Activated naive CD4-positive, alpha-beta T cell treated with anti-CD3 and anti-CD28 coated beads, Interleukin-2, amount 50 U/mL, for 16 hours (primary cell): ENCODE measurements around the gene FLAD1.
A peak's percentile ranks its signal among the peaks of the same experiment; 100 is the strongest.

Experiments used
- DNase-seq: peaks from one replicate; pipeline ENCODE4 v3.0.0-alpha.2; 2020

Gene FLAD1

DNA sequence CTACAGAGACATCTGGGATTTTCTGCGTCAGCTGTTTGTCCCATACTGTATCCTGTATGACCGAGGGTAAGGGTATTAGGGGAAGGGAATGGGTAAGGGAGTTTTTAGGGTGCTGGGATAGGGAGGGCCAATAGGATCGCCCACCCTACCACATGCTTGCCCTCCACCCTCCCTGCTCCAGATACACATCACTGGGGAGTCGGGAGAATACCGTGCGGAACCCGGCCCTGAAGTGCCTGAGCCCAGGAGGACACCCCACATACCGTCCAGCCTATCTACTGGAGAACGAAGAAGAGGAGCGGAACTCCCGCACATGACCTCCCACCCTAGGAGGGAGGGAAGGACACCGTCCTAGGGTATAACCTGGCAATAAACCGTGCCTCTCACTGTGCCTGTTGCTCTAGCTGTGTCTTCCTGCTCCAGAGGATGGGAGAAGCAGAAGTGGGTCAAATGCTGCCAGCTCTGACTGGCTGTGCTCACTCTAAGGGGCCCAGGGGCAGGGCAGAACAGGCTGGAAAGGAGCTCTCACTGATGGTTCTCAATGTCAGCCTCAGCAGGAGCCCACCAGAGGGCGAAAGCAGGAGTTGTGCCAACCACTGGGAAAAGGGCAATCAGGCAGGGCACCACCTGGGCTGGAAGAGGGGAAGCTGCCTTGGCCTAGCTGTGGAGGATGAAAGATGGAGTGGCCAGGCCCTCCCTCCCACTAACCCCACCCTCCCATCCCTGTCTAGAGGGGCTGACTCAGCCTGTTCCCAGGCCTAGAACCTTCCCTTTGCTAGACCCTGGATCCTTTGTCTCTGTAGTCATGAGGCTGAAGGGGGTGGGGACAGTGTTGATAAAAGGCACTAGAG is 9.8 kb downstream of the FLAD1 start:
- no peak for DNase-seq

DNA sequence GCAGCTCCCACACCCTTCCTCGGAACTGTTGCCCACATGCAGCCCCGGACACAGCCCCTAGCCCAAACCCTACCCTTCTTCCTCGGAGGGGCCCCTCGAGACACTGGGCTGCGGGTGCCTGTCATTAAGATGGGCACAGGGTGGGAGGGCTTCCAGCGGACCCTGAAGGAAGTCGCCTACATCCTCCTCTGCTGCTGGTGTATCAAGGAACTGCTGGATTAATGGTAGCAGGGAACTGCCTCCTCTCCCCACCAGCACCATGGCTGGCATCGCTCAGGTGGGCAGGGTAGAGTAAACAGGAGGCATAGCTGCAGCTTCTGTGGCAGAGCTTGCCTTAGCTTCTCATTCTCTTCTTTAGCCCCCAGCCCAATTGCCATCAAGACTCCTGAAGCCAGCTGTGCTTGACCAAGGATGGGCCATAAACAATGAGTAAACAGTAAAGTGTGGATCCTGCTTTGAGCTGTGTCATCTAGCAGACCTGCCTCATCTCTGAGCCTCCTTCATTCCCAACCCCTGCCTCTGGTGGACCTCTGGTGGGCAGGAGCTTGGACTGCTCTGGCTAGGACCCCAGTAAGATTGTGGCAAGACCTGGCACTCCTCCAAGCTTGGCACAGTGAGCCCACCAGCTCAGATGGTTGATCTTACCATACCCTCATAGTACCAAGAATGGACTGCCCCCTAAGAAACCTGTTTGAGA is 10.6 kb downstream of the FLAD1 start, which contains the start of gene LENEP:
Gene LENEP, plus strand, starts transcription at position 15 of the 697 bp plus-strand sequence. Its CDS starts 22 bp downstream, at position 37.
- DNase-seq: no peak

DNA sequence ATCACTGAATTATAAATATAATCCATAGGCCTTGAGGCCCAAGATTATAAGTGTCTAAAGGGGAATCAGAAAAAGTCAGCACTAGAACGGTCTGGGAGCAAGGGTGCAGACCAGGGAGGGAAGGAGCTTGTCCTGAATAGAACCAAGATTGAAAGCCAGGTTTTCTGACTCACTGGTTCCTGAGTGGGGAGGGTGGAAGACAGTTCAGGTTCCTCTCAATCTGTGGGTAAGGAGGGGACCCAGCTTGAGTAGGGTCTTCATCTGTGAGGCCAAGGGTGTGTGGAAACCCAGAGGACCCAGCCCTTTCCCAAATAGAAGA is 11.1 kb downstream of the FLAD1 start:
- DNase-seq: no peak

DNA sequence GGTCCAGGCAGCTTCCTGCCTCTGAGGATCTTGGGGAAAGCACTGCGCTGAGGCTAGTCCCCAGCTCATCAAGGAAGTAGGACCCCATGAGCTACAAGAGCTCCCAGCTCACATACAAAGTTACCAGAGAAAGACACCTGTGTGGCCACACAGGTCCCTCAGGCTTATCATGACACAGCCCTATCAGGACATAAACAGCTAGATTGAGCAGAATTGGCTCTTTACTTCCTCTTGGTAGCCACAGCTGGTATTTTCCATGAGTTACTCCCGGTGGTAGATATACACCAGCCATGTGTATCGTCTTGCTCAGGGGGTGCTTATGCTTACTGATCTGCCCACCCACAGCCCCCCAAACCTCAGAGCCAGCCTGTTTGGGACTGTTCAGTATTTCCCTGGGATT is 11.4 kb downstream of the FLAD1 start:
- DNase-seq: no peak

DNA sequence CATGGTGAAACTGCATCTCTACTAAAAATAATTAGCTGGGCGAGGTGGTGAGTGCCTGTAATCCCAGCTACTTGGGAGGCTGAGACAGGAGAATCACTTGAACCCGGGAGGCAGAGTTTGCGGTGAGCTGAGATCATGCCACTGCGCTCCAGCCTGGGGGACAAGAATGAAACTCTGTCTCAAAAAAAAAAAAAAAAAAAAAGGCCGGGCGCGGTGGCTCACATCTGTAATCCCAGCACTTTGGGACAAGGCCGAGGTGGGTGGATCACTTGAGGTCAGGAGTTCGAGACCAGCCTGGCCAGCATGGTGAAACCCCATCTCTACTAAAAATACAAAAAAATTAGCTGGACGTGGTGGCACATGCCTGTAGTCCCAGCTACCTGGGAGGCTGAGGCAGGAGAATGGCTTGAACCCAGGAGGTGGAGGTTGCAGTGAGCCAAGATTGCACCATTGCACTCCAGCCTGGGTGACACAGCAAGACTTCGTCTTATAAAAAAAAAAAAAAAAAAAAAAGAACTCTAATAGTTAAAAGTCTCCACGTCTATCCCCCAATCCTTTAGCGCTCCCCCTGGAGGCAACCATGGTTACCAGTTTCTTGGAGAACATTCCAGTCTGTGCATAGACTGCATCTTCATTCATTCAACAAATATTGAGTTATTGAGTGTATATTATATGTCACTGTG is 12.3 kb downstream of the FLAD1 start:
- DNase-seq: peak; percentile 9

DNA sequence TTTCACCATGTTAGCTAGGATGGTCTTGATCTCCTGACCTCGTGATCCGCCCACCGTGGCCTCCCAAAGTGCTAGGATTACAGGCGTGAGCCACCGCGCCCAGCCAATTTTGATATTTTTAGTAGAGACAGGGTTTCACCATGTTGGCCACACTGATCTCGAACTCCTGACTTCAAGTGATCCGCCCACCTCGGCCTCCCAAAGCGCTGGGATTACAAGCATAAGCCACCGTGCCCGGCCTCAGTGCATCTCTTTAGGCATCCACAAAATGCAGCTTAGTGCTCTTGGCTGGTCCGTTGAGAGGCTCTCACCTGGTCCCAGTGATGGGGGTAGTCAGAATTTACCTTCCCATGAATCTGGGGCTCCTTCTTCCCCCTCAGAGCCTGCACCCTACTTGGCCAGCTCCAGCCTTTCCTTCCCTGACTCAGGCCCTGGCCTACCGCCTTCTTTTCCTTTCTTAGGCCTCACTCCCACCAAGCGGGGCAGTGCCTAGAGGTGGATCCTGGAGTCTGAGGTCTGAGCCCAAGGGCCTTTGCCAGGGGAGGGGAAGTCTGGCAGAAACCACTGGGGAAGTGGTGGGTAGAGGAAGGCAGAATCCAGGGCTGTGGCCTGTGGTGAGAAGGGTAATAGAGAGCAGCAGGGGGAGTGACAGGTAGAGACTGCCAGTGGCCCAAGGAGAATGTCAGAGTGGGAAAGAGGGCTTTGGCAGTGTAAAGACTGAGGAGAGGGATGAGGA is 14.0 kb downstream of the FLAD1 start:
- peak; percentile 5 for DNase-seq

DNA sequence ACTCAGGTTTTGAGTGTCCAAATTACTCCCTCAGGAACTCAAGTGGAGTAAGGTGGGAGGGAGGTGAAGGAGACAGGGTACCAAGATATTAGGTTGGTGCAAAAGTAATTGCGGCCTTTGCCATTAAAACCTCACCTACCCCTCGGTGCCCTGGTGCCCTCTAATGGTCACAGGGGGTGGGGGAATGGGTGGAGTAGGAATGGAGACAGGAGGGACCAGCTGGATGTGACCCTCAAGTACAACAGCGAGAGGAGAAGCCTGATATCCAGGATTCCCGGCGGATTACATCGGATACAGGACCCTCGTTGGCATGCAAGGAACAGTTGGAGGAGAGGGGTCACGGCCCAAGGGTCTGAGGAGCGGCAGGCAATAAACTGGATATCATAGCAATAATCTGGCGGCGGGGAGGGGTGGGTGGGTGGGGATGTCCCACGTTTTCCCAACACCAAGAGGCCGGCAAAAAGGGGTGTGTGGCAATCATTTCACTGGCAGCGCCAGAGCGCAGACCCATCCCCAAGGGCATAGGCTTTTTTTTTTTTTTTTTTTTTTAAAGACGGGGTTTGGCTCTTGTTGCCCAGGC is 15.1 kb downstream of the FLAD1 start:
- DNase-seq: peak; percentile 6

DNA sequence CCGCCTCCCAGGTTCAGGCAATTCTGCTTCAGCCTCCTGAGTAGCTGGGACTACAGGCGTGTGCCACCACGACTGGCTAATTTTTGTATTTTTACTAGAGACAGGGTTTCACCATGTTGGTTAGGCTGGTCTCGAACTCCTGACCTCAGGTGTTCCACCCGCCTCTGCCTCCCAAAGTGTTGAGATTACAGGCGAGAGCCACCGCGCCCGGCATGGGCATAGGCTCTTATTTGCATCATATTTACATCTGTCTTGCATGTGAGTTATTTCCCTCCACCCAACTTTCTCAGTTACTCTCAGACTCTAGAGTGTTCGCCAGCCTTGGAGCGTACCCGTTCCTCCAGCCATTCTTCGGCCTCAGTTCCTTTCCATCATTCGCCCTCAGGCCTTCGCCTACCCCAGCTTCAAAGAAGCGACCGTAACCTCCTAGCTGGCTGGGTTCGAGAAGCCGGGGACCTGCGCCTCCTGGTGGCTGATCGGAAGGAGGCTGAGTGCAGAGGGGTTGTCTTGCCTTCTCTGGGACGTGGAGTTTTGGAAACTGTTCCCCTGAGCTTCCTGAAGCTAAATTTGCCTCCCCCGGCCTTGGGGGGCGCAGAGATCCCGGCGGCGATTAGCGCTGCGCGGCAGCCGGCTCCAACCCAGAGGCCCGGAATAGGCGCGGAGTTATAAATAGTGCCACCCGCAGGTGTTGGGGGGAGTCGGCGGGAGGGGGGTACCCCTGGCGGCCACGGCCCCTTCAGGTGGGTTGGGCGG is 15.8 kb downstream of the FLAD1 start:
- peak; percentile 77 for DNase-seq

DNA sequence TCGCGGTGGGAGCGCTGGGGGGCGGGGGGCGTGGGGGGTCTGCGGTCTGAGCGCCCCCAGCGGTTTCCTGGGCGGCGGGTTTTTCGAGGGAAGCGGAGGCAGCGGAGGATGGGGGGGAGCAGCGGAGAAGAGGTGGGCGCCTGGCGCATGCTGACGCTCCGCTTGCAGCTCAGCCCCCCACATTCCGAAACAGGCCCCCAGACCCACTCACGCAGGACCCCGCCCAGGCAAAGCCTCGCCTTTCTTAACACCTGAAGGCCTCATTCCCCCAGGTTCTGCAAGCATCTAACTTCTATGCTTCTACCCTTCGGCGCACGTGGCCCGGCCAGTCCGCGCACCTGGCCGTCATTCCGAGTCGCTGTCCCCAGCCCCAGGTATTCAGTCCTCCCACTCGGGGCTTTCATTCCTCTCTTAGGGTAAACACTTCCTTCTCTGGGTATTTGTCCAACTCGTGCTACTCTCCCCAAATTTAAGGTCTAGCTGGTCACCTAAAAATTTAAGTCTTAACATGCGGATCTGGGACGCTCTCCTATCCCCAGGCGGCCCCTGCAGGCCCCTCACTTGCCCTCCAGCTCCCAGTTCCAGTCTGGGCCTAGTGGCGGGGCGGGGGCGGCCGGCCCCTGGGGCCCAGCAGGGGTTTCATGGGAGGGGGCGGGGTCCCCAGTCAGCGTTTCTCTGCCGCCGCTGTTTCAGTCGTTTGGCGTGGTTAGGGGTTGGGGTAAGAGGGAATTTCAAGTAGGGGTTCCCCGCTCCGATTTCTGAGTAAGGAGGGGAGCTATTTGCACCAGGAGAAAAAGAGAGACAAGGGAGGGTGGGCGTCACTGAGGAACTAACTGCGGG is 16.6 kb downstream of the FLAD1 start:
- peak; percentile 61 for DNase-seq

DNA sequence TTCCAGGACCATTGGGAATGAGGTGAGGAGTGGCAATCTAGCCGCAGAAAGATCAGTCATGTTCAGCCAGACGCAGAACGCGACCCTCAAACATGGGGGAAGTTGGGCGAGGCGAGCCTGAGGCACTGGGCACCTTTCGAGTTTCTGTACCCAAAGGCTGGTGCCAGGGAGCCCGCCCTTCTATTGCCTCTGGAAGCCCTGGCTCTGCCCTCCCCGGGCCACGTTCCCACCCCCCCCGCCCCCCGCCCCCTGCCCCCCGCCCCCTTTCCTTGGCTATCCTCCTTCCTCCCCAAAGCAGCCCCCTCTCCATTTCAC is 17.2 kb downstream of the FLAD1 start:
- DNase-seq: no peak

DNA sequence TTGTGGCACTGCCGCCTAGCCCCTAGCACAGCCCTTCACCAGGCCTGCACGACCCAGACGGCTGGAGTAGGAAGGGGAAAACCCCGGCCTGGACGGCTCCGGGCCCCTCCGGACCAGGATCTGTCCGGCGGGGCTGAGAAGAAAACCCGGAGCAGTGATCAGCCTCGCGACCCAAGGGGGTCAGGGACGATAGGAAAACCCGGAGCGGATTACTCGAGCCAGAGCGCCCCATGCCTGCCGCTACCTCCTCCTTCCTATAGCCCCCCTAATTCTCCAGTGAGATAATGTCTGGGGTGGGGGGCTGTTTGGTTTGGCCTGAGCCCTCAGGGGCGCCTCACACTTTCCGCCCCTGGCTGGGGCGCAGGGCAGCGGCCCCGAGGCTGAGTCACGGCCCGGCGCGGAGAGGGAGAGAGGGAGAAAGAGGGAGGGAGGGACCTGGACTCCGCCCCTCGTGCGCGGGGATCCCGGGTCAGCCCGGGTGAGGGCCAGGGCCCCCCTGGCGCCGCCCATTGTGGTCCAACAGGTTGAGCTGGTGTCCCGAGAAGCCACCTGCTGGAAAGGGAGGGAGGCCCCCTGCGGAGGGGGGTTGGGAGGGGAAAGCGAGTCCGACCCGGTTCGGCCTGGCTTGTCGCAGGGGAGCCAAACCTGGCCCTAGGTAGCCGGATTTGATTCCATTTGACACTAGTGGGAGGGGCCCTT is 17.7 kb downstream of the FLAD1 start:
- DNase-seq: peak; percentile 77

DNA sequence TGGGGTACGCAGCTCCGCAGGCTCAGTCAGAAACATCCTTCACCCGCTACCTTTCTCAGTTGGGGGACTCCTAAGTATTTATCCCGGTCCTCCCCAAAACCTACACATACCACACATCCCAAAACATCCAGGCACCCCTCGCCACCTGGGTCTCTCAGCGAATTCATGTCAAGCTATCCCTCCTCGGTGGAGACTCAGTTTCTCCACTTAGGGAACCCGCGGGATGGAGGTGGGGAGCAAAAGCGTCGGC is 18.2 kb downstream of the FLAD1 start:
- DNase-seq: no peak

DNA sequence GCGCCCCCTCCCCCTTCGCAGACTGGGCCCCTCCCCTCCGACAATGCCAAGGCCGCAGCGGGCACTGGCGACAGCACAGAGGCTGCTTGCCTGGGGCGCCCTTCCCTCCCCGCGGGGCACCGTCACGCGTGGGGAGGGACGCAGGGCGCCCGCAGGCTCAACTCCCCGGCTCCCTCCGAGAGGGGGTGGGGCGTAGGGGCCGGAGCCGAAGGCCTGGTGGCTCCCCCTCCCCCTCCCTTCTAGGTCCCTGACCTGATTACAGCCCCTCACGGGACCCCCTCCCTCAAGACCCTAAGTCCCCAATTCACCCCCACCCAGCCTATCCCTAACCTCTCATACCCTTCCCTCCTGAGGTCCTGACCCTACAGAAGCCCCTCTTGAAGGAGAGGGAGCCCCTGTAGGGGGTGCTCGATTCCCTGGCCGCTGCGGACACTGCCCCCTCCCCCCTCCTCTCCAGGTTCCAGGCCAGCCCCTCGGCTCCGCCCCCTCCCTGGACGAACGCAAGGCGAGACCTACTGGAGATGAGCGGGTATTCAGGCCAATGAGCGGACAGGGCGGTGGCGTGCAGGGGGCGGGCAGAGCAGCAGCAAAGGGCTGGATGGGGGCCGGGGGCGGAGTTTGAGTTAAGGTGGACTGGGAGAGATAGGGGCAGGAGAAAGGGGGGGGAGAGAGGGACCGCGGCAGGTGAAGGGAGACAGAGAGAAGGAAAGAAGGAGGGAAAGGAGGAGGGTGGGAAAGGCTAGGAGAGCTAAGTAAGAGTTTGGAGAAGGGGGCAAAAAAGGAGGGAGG is 18.7 kb downstream of the FLAD1 start:
- peak; percentile 99 for DNase-seq

DNA sequence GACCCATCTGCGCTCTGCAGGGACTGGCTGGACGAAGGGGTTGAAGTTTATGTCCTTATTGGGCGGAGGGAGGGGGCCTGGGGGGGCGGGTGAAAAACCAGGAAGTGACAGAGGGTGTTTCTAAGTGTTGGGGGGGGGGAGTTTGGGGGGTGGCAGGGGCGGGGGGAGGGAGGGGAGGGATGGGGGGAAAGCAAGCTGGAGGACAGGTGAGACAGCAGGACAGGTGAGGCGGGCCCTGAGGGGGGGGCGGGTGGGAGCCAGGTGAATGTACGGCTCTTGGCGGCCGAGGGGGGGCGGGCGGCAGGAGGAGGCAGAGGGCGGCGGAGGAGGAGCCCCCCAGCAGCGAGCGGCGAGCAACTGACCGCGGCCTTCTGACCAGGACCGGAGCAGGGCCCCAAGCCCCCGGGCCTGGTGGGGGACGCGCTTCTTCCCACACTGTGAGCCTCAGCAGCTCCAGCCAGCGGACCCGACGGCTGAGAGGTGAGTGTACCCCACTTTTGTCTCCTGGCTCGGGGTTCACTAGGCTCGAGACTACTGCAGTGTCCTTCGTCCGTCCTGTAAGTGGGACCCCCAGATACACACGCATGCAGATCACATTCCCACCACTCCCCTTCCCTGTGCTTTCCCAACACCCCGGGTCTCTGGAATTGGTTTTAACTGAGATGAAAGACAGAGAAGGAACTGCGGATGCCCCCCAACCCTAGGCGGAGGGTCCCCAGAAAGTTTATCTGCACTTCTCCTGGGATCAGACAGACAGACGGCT is 19.5 kb downstream of the FLAD1 start, which contains the start of gene ZBTB7B:
Gene ZBTB7B, plus strand, starts transcription at position 339 of the 763 bp plus-strand sequence. CDS start 11,859 bp downstream, outside the sequence.
- DNase-seq: peak; percentile 14

DNA sequence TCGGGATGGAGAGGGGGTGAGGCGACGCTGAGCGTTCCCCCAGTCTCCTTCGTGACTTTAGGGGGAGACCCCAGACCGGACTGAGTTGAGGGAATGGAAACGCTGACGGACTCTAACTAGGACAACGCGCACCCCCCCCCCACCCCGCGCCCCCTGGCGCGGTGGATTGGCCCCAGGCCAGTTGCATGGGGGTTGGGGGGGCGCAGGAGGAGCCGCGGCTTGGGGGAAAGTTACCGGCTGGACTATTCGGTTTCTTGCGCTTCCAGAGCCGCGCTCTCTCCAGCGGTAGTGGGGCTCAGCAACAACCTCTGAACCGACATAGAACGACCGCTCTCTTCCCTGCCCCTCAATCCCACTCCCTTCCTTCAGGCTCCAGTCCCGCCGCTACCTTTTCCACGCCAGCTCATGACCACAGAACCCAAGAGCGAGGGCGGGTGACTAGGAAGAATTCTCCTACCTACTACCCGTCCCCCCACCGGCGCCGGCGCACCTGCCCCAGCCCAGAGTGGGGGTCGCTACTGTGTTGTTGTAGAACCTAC is 20.2 kb downstream of the FLAD1 start:
- peak; percentile 35 for DNase-seq

DNA sequence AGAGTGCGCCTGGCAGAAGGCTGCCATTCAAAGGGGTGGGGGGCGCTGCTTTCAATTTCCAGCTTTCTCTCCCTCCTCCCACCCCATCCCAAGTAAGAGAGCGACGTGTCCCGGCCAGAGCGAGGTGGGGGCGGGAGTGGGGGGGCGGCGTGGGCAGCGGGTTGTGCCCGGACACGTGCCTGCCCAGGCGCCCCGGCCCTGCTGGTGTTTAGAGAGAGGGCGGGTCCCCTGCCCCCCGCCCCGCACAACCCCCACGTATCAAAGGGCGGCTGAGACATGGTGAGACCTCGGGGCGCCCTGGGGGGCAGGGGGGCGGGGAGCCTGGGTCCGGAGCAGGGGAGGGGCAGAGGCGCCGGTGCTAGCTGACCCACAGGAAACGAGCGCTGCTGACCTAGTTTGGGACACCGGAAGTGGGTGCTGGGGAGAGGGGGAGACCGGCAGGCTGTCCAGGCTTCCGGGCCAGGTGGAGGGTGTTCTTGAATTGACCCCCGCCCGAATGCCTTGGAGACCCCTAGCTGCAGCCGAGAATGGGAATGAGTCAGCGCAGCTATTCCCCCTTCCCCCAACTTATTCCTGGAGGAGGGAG is 20.7 kb downstream of the FLAD1 start:
- no peak for DNase-seq

DNA sequence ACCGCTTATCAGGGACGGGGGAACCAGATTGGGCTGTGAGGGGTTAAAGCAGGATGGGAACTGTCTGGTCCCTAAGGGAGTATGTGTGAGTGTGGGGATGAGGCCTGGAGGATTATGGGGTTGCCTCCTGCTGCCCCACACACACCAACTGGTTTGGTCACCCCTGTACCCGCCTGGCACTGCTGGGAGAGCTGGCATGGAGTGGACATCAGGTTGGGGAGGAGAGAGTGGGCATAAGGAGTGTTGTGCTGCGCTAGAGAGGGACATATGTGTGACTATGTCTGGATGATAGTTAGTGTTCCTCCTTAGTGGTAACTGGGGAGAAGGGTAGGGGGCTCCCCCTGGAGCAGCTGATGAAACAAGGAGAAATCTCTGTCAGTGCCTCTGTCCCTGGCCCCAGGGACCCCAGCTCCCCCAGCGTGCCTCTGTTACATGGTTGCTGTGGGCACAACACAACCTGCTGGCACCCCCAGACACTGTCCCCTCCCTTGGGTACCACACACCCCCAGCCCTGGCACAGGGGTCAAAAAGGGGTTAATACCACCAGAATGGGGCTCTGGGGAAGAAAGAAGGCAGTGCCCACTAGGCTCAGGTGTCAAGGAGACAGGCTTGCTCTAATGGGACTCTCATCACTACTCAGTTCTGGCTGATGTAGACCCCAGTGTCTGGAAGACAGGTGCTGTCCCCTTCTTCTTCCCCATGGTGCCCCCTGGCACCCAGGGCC is 21.4 kb downstream of the FLAD1 start:
- DNase-seq: peak; percentile 21
